HG02970 (cell line): Measurements from ENCODE around the gene DPH5.
"Not testable (repeated sequence)": the region's sequence is repeated elsewhere in the genome, so short reads cannot be mapped to it uniquely, and the experiment has no call there.

Source experiments
- ATAC-seq: cut with Tn5 transposase; IDR thresholded peaks from one replicate; pipeline ENCODE4 v1.9.1; 2021; ENCODE audit warnings: mild to moderate bottlenecking, moderate library complexity, moderate number of reproducible peaks; ENCODE audit not compliant: unreplicated experiment, low FRiP score

Gene DPH5

GRCh38 chr1:100995198-100995988 lies 30.2 kb downstream of the DPH5 start:
- no peak for ATAC-seq

GRCh38 chr1:100989306-100990077 lies 36.1 kb downstream of the DPH5 start:
- ATAC-seq = no peak

DNA sequence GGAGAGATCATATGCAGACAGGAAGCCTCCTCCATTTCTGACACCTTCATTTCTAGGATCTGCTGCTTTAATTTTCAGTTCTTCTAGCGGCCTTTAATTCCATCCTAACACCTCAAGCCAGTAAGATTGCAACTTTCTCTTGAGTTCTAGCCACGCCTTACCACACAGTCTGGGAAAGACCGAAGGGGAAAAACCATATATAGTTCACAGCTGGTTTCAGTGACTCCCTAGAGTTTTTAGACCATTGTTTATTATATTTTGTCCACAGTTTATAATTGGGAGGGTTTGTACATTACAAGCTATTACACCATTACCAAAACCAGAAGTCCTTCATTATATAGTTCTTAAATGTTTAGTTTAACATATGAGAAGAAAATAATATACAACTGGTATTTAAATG lies 37.5 kb downstream of the DPH5 start:
- ATAC-seq = no peak

DNA sequence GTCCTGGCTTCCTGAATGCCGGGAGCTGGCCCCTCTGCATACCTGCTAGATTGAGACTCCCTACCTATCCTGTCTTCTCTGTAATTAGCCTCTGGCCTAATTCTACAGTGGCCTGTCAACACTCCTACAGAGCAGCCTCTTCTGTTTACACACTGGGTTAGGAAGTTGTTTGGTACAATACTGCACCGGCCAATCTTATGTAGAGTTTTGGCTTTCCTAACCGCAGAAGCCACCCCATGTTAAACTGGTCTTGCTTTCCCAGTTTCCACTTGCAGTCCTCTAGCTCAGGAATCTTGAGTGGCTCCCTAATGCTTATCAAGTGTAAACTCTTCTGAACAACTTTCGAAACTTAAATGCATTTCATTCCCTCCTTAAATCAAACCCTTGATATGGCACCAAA lies 42.8 kb downstream of the DPH5 start:
- no peak for ATAC-seq

DNA sequence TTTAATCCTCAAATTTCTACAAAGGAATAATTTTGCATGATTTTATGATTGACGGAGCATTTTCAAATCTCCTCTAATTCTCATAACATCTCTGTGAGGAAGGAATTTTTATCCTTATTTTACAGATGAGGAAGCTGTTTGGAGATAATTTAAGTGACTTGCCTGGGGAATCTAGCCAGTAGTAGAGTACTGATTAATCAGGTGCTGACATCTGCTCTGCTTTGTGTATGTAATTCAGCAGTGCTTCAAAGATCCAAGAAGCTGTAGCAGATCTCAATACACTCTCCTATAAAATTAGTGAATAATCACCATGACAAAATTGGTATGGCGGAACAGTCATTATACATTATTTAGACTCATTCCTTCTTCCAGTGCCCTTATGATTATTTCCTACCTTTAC lies 46.0 kb downstream of the DPH5 start:
- ATAC-seq = no peak

- ATAC-seq = no peak
Measured at GRCh38 chr1:100976936-100977335, 48.6 kb downstream of the DPH5 start.

DNA sequence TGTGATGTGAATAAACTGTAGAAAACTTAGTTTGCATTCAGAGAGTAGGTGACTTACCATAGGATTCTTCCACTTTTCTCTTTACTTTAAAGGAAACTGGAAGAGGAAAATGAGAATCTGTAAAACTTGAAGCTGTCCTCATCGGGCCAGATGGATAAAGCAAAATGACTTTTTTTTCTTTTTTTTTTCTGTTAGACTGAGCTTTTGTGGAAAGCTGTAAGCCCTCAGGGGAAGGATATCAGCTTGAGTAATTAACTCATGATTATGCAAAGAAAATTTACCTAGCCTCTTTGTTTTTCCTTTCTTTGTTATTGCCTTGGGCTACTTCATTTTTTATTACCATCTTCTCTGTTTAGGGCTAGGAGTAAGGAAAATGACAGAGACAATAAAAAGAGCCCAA lies 53.4 kb downstream of the DPH5 start:
- ATAC-seq = no peak

DNA sequence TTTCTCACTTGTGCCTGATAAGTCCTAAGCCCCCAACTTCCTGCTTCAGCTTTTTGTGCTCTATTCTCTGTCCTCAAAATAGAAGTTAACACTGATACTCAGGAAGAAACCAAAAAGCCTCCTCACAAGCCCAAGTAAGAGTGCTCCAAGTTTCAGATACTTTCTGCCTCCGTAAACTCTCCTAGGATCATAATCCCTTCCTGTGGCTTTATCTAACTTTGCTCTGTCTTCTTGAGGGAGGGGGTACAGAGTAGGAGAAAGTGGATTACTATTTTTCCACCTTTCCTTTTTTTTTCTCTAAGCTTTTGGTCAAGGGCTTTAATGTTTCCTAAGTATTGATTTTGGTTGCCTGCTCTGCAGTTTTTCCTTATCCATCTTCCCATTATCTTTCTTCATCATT lies 54.6 kb downstream of the DPH5 start:
- no peak for ATAC-seq

- ATAC-seq = no peak
Measured at GRCh38 chr1:100969327-100969726, 56.3 kb downstream of the DPH5 start.

- no peak for ATAC-seq
Measured at GRCh38 chr1:100968621-100969020, 57.0 kb downstream of the DPH5 start.

DNA sequence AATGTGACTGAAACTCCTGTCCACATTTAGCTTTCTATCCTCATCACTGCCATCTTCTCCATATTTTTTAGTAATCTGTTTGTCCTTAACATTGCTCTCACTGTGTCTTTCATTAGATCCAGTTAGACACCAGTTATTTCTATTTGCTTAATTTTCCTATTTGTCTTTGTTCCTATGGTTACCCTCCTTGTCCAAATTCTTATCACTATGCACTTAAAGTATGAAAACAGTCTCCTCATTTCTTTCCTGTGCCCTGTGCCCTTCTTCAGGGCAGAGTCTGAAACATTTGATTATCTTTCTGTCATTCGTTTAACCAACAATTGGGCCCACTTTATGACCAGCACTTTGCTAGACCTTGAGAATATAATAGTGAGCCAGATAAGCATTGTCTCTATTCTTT lies 65.5 kb downstream of the DPH5 start:
- ATAC-seq = no peak

- no peak for ATAC-seq
Measured at GRCh38 chr1:100959502-100960060, 66.0 kb downstream of the DPH5 start.

- ATAC-seq = no peak
Measured at GRCh38 chr1:100955322-100955721, 70.3 kb downstream of the DPH5 start.

- no peak for ATAC-seq
Measured at GRCh38 chr1:100953960-100954730, 71.4 kb downstream of the DPH5 start.

GRCh38 chr1:100952970-100953369 lies 72.6 kb downstream of the DPH5 start:
- ATAC-seq = not testable (repeated sequence)

DNA sequence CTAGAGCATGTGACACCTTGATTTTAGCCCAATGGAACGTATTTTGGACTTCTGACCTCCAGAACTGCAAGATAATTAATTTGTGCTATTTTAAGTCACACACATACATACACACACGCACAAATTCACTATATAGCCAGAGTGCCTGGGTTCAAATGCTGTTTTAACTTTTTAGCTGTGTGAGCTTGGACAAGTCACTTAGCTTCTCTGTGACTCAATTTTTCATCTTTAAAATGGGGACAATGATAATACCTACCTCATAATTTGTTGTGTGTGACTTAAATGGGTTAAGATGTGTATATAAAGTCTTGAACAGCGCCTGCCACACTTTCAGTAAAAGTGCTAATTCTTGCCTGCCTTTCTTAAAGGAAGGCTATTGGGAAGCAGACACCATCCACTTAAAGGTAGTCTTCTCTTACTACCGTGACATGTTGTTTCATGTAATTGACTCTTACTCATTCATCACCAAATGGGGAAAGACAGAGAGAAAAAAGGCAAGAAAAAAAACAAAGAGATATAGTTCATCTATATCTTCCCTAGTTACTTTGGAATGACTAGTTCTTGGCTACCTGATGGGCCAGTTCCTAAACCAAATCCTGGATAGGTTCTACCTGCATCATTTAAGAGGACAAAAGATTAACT lies 73.4 kb downstream of the DPH5 start:
- ATAC-seq = no peak

DNA sequence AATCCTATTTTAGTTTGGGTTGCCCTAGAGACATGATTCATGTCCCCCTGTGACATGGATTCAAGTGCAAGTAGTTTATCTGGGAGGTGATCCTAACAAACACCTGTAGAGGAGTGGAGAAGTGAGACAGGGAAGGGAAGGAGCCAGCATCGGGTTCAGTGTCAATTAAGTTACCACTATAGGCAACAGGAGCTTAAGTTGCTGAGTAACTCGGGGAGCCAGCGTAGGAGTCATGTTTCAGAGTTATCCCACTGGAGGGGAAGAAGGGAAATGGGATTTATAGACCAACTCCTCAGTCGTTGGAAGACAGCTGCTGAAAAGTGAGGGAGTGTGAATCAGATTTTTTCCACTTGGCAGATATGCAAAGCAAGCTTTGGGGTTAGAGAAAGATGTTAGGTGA lies 74.8 kb downstream of the DPH5 start:
- no peak for ATAC-seq

GRCh38 chr1:100950337-100950736 lies 75.2 kb downstream of the DPH5 start:
- no peak for ATAC-seq

- ATAC-seq = not testable (repeated sequence)
Measured at GRCh38 chr1:100949515-100950158, 75.9 kb downstream of the DPH5 start.
